Suprapubic skin (tissue), 4 donors: ENCODE measurements around the gene EYA2. TPM values are rescaled to one million over a fixed set of nuclear protein-coding genes. Genes with fewer than 3 reads are reported as not detected.

ENCODE experiments used
- DNase-seq, 2 donors: peaks; one replicate each; pipeline ENCODE4 v3.0.0-alpha.2; 2019; ENCODE audit warnings: low spot score in 2 of 2
- H3K27ac ChIP-seq: fragments of 200-600 bp; sonication (generic); one replicate; pipeline ENCODE4 v1.5.1; 2019
- H3K27me3 ChIP-seq: fragments of 200-600 bp; sonication (generic); one replicate; pipeline ENCODE4 v1.5.1; 2019
- H3K36me3 ChIP-seq: fragments of 200-600 bp; sonication (generic); one replicate; pipeline ENCODE4 v1.5.1; 2019
- H3K4me1 ChIP-seq: fragments of 200-600 bp; sonication (generic); one replicate; pipeline ENCODE4 v1.5.1; 2019
- H3K4me3 ChIP-seq: fragments of 200-600 bp; sonication (generic); one replicate; pipeline ENCODE4 v1.5.1; 2019; ENCODE audit warnings: mild to moderate bottlenecking
- H3K9me3 ChIP-seq: fragments of 200-600 bp; sonication (generic); one replicate; pipeline ENCODE4 v1.5.1; 2019
- EP300 ChIP-seq: sonication (generic); formaldehyde crosslinking; IDR thresholded peaks from one replicate; pipeline ENCODE4 v1.6.1; 2017; ENCODE audit warnings: antibody characterized with exemption
- POLR2A ChIP-seq, 2 donors: fragments of 450-650 bp; IDR thresholded peaks; one replicate each; pipeline ENCODE4 v1.6.1; 2017; ENCODE audit warnings: antibody characterized with exemption in 2 of 2, mild to moderate bottlenecking in 2 of 2, moderate library complexity in 2 of 2
- POLR2AphosphoS5 ChIP-seq, 3 donors: sonication (generic); formaldehyde crosslinking; IDR thresholded peaks; one replicate each; pipeline ENCODE4 v1.6.1; 2017; ENCODE audit warnings: antibody characterized with exemption in 3 of 3
- WGBS: methylation state at CpG from one replicate; pipeline ENCODE4 v1.1.5; 2018; 5-methylcytosine and 5-hydroxymethylcytosine counted together
- total RNA-seq, 4 donors: library from RNA; depleted of rRNA; stranded (reverse); fragments of >200 nt; gene quantifications; one replicate each; pipeline ENCODE4 v1.1.0, GENCODE V29; 2016
- TF ChIP-seq, protein P1 (sequence below), 2 donors: fragments of 200-600 bp in 1 of 2; fragments of 450-650 bp in 1 of 2; sonication (generic) in 1 of 2; IDR thresholded peaks; one replicate each; pipeline ENCODE4 v1.5.1; 2016 to 2019; ENCODE audit warnings: antibody characterized with exemption in 2 of 2, mild to moderate bottlenecking in 1 of 2, moderate library complexity in 1 of 2

EYA2 gene
- total RNA-seq, 4 donors from 2014 or later: 2.3 to 4.0 (median 3.3) TPM

- Histone ChIP-seq H3K27me3 (no peaks in the 10 kb centered on the region), H3K27ac (no peak overlapping the region), H3K9me3 (peaks cover 6% of the 10 kb centered on the region), H3K4me1 (no peaks in the 10 kb centered on the region), H3K4me3 (no peak overlapping the region), H3K36me3 (no peaks in the 10 kb centered on the region)
- TF ChIP-seq, protein P1, sequence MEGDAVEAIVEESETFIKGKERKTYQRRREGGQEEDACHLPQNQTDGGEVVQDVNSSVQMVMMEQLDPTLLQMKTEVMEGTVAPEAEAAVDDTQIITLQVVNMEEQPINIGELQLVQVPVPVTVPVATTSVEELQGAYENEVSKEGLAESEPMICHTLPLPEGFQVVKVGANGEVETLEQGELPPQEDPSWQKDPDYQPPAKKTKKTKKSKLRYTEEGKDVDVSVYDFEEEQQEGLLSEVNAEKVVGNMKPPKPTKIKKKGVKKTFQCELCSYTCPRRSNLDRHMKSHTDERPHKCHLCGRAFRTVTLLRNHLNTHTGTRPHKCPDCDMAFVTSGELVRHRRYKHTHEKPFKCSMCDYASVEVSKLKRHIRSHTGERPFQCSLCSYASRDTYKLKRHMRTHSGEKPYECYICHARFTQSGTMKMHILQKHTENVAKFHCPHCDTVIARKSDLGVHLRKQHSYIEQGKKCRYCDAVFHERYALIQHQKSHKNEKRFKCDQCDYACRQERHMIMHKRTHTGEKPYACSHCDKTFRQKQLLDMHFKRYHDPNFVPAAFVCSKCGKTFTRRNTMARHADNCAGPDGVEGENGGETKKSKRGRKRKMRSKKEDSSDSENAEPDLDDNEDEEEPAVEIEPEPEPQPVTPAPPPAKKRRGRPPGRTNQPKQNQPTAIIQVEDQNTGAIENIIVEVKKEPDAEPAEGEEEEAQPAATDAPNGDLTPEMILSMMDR (IDR thresholded peaks at IDR 0.05): no peak
- TF ChIP-seq EP300 (no peak), POLR2A (IDR thresholded peaks at IDR 0.05) (no peak)
- 64% methylated on average over 4 of the region's 4 CpGs for WGBS
- no peak for DNase-seq
Observed at GRCh38 chr20:47137231-47137870, 242.7 kb downstream of the EYA2 start.

GRCh38 chr20:47139934-47140535 lies 245.4 kb downstream of the EYA2 start:
- Histone ChIP-seq H3K4me3 (no peak overlapping the region), H3K4me1 (no peaks in the 10 kb centered on the region), H3K27me3 (no peaks in the 10 kb centered on the region), H3K27ac (no peak overlapping the region), H3K9me3 (peaks cover 6% of the 10 kb centered on the region), H3K36me3 (no peaks in the 10 kb centered on the region)
- 75% methylated on average over 5 of the region's 5 CpGs for WGBS
- TF ChIP-seq POLR2A (IDR thresholded peaks at IDR 0.05): no peak
- TF ChIP-seq, protein P1 (IDR thresholded peaks at IDR 0.05): no peak
- no peak for TF ChIP-seq EP300
- TF ChIP-seq POLR2AphosphoS5 (IDR thresholded peaks at IDR 0.05): no peak
- no peak for DNase-seq

GRCh38 chr20:47141350-47141921 lies 246.8 kb downstream of the EYA2 start:
- H3K4me3 ChIP-seq: no peak overlapping the region
- no peak for DNase-seq
- no peak overlapping the region for H3K27ac ChIP-seq
- H3K9me3 ChIP-seq: peaks cover 6% of the 10 kb centered on the region
- no peaks in the 10 kb centered on the region for H3K27me3 ChIP-seq
- WGBS: 97% methylated on average over 2 of the region's 2 CpGs
- TF ChIP-seq EP300: no peak
- TF ChIP-seq, protein P1 (IDR thresholded peaks at IDR 0.05): no peak
- no peak for TF ChIP-seq POLR2AphosphoS5 (IDR thresholded peaks at IDR 0.05)
- no peaks in the 10 kb centered on the region for H3K36me3 ChIP-seq
- H3K4me1 ChIP-seq: no peaks in the 10 kb centered on the region

GRCh38 chr20:47141941-47142773 lies 247.5 kb downstream of the EYA2 start:
- WGBS: 84% methylated on average over 5 of the region's 5 CpGs
- TF ChIP-seq POLR2AphosphoS5 (IDR thresholded peaks at IDR 0.05) (no peak), EP300 (no peak), POLR2A (IDR thresholded peaks at IDR 0.05) (no peak)
- TF ChIP-seq, protein P1 (IDR thresholded peaks at IDR 0.05): no peak
- H3K27me3 ChIP-seq: no peaks in the 10 kb centered on the region
- no peak for DNase-seq
- H3K4me3 ChIP-seq: no peak overlapping the region
- no peak overlapping the region for H3K27ac ChIP-seq
- no peaks in the 10 kb centered on the region for H3K36me3 ChIP-seq
- H3K9me3 ChIP-seq: peaks cover 6% of the 10 kb centered on the region
- no peaks in the 10 kb centered on the region for H3K4me1 ChIP-seq

GRCh38 chr20:47142774-47143170 lies 248.1 kb downstream of the EYA2 start:
- DNase-seq: no peak
- H3K36me3 ChIP-seq: no peaks in the 10 kb centered on the region
- no peaks in the 10 kb centered on the region for H3K27me3 ChIP-seq
- no peaks in the 10 kb centered on the region for H3K4me1 ChIP-seq
- H3K4me3 ChIP-seq: no peak overlapping the region
- H3K27ac ChIP-seq: no peak overlapping the region
- WGBS: 94% methylated on average over 14 of the region's 14 CpGs
- TF ChIP-seq EP300 (no peak), POLR2AphosphoS5 (IDR thresholded peaks at IDR 0.05) (no peak), POLR2A (IDR thresholded peaks at IDR 0.05) (no peak)
- TF ChIP-seq, protein P1 (IDR thresholded peaks at IDR 0.05): no peak
- peaks cover 6% of the 10 kb centered on the region for H3K9me3 ChIP-seq
